HG03103 (cell line): ENCODE data around the gene UGT2B28.
"Not testable (repeated sequence)": the region's sequence is repeated elsewhere in the genome, so short reads cannot be mapped to it uniquely, and the experiment has no call there.

Experiments
- ATAC-seq: cut with Tn5 transposase; IDR thresholded peaks from one replicate; pipeline ENCODE4 v1.9.1; 2021; ENCODE audit warnings: low read depth; ENCODE audit not compliant: unreplicated experiment

UGT2B28 gene

GRCh38 chr4:69335485-69335884 lies 55.2 kb downstream of the UGT2B28 start:
- not testable (repeated sequence) for ATAC-seq

DNA sequence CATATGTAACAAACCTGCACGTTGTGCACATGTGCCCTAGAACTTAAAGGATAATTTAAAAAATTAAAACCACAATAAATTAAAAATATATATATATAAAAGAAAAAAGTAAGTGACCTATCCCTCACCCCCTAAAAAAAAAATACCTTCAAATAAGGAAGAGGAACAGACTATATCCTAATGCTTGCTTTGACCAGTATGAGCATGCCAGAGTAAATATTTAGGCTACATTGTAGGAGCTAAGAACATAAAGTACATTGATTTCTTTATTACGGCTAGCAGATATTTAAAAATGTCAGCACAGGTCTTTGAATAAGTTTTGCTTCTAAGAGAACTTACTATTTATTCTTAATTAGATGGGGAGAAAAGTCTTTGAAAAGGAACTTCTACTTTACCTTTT lies 62.8 kb downstream of the UGT2B28 start:
- not testable (repeated sequence) for ATAC-seq

DNA sequence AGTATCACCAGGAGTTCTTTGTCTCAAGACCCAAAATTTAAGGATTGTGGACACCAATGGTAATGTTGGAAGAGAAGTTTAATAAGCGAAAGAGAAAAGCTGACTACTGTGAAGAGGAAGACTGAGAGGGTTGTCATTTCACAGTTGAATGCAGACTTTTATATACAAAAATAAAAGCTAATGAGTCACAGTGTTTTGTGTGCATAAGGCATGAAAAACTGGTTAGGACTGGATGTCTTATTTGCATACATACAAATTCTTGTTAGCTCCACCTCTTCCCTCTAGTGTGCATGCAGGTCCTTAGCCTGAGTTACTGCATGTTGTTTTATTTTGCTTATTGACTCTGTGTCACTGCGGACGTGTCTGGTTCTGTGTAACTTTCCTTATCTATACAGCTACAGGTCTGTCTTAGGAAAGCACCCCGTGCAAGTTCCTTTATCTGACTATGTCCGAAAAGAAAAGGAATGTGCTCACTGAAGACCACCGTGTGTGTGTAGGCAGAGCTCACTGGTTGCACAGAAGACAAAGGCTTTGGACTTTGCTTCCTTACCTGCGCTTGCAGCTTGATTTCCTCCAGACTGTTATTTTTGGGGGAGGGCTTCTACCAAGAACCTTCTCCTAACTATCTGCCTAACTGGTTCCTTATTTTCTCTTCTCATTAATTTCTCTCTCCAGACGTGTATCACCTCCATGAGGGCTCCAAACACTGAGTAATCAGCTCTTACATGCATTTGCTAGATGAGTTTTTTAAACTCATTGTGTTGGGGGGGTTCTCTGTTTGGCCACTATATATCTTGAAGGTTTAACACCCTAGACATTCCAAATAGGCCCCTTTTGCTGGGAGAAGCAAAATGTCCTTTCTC lies 63.5 kb downstream of the UGT2B28 start:
- not testable (repeated sequence) for ATAC-seq
